GM18868 (cell line): ENCODE results near the gene KRTAP4-8.
"Not testable (repeated sequence)": the region's sequence is repeated elsewhere in the genome, so short reads cannot be mapped to it uniquely, and the experiment has no call there.

Source experiments
- ATAC-seq: cut with Tn5 transposase; IDR thresholded peaks from one replicate; pipeline ENCODE4 v1.9.1; 2021; ENCODE audit warnings: mild to moderate bottlenecking, moderate library complexity; ENCODE audit not compliant: unreplicated experiment

The KRTAP4-8 gene

DNA sequence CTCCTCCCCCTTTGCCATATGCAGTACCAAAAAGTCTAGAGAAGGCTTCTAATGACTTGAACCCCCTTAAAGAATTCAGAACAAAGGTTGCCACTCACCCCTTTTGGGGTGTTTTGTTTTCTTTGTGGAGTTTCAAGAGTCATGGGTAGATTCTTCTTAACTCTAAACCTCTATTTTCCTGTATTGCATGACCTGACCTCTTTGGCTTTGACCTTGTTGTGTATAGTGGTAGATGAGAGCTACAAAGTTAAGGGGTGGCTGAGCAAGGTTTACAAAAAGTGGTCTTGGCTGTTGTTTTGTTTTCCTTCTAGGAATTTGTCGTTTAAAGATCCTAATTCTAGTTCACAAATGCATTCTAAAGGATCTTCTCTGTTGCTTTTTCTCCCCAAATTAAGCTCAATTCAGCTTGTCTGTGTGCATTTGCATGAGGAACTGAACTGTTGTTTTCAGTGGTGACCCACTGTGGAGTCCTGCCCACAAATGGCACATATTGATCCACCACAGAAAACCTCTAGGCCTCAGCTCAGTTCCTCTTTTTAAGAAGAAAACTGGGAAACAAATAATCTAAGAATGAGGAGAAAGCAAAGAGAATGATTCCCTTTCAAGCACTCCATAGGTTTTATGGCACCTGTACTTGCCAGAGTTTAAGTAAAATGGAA, 10.9 kb upstream of the KRTAP4-8 start:
- not testable (repeated sequence) for ATAC-seq

DNA sequence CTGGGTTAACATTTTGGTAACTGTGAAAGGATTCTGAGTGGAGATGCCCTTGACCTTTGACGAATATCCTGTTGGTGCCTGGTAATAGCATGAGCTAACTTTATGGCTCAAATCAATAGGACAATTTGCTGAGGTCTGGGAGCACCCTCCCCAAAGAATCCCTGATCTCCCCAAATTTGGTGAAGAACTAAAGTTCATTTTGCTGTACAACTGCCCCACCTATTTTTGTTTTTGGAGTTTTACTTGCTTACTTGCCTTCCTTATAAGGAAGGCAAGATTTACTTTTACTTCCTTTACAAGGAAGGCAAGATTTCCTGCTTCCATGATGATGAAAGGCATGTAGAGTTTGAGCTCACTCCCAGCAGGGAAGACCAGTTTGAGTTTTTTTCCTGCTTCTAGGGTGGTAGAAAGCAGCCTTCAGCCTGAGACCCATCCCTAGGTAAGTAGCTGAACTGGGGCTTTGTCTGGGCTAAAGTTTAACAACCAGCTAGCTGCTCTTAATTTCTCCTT, 10.1 kb upstream of the KRTAP4-8 start:
- ATAC-seq: no peak

DNA sequence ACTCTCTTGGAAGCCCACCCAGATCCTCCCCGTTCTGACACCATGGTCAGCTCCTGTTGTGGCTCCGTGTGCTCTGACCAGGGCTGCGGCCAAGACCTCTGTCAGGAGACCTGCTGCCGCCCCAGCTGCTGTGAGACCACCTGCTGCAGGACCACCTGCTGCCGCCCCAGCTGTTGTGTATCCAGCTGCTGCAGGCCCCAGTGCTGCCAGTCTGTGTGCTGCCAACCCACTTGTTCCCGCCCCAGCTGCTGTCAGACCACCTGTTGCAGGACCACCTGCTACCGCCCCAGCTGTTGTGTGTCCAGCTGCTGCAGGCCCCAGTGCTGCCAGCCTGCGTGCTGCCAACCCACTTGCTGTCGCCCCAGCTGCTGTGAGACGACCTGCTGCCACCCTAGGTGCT, 7.4 kb upstream of the KRTAP4-8 start, which contains the start of gene KRTAP4-9:
KRTAP4-9 (plus strand) TSS at position 43 of the 400 bp plus-strand sequence; CDS start at position 43, 0 bp downstream.
- not testable (repeated sequence) for ATAC-seq

DNA sequence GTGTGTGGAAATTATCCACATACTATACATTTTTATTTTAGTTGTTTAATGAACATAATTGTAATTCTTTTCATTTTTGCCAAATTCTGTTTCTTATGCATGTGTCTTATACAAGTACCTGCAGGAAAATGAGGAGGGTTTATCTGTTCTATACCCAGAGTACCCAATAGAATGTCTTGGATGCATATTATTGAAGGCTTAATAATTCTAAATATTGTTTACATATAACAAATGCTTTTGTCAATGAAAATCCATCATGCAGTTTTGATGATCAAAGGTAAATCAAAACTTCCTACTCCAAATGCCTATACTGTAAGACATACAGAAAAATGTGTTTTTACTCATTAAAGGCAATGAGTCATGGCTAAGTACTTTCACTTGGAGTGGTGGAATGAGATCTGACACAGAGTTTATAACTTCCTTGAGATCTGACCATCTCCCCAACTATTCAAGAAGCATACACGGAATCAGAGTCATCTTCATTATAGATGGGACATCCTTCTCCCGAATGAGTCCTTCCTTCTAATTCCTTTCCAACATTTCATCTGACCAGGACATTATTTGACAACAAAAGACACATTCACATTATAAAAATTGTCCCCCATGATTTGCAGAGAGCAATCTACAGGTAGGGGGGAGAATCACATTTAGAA, 6.6 kb upstream of the KRTAP4-8 start:
- ATAC-seq: not testable (repeated sequence)

DNA sequence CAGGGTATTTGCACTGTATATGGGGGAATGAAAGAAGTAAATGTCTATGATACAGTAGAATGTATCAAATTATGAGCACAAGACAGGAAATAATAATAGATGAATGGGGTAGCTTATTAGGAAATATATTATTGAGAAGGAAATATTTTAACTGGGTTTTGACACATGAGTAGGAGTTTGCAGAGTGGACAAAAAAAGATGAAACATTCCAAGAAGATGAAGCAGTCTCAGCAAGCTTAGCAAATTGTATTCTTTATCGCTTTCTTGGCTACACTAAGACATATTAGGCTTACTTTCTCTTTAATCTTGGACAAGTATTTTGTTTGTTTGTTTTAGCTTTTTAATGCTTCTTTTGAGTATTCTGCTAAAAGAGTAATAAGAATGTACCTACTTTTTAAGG, 6.0 kb upstream of the KRTAP4-8 start:
- ATAC-seq: no peak

DNA sequence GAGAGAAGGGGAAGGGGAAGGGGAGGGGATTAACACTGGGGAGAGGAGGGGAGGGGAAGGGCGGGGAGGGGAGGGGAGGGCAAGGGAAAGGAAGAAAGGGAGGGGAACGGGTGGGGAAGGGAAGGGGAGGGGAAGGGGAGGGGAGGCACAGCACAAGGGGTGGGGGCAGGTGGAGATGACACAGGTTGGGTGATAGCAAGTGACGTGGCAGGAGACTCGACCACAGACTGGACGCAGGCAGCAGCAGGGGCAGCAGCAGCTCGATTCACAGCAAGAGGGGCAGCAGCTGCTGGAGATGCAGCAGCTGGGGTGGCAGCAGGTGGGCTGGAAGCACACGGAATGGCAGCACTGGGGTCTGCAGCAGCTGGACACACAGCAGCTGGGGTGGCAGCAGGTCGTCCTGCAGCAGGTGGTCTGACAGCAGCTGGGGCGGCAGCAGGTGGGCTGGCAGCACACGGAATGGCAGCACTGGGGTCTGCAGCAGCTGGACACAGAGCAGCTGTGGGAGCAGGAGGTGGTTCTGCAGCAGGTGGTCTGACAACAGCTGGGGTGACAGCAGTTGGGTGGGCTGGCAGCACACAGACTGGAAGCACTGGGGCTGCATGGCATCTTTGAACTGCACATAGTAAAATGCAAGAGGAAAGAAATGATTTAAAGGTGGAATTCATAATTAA, 3.8 kb upstream of the KRTAP4-8 start, which contains the start of gene KRTAP4-16:
KRTAP4-16 (minus strand) TSS at position 624 of the 674 bp plus-strand sequence; CDS start at position 624, 0 bp downstream.
- no peak for ATAC-seq

DNA sequence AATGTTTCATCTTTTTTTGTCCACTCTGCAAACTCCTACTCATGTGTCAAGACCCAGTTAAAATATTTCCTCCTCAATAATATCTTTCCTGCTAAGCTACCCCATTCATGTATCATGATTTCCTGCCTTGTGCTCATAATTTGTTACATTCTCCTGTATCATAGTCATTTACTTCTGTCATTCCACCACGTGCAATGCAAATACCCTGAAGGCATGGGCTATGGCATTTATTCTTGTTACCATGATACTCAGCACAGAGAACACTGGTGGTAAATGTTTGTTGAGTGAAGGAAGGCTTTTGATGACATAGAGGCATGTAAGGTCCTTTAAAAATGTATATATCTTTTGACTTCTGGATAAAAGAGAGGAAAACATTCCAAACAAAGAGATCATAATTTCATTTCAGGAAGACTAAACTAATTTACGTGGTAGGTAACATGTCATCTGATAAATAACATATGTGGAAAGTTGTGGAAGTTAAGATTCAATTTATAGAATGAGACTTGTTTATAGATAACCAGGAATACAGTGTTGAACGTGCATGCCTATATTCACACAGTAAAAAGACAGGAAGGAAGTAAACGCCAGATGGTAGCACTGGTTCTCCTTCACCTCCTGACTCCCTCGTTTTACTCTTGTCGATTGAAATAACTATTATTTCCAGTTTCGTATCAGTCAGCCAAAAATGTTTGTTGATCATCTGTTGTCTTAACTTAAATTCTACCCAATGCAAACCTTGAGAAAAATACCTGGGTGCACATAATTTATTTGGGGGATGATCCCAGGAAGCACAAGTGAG, 1.9 kb upstream of the KRTAP4-8 start:
- ATAC-seq: not testable (repeated sequence)

DNA sequence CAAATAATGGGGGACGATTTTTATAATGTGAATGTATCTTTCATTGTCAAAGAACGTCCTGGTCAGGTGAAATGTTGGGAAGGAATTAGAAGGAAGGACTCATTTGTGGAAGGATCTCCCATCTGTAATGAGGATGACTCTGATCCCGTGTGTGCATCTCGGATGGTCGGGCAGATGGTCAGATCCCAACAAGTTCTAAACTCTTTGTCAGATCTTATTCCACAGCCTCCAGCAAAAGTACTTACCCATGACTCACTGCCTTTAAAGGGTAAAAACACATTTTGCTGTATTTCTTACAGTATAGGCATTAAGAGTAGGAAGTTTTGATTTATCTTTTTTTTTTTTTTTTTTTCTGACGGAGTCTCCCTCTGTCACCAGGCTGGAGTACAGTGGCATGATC, 539 bp upstream of the KRTAP4-8 start:
- ATAC-seq: no peak

DNA sequence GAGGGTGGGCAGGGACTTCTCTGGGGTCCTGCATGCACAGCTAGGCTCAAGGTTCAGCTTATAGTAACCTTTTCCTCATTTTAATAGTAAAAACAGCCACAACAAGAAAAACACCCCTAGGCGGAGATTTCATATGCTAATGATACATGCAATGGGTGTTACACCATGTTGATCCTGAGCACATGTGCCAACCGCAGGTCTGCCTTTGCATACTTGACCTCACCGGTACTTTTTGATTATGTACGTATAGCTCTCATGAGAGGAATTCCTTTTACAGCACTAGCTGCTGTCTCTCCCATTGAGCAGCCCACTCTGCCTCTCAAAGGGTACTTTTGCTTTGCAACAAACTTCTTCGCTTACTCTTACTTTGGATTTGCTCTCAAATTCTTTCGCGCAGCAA, 1.9 kb downstream of the KRTAP4-8 start:
- no peak for ATAC-seq

DNA sequence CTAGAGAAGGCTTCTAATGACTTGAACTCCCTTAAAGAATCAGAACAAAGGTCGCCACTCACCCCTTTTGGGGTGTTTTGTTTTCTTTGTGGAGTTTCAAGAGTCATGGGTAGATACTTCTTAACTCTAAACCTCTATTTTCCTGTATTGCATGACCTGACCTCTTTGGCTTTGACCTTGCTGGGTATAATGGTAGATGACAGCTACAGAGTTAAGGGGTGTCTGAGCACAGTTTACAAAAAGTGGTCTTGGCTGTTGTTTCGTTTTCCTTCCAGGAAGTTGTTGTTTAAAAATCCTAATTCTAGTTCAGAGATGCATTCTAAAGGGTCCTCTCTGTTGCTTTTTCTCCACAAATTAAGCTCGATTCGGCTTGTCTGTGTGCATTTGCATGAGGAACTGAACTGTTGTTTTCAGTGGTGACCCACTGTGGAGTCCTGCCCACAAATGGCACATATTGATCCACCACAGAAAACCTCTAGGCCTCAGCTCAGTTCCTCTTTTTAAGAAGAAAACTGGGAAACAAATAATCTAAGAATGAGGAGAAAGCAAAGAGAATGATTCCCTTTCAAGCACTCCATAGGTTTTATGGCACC, 9.1 kb downstream of the KRTAP4-8 start:
- not testable (repeated sequence) for ATAC-seq

DNA sequence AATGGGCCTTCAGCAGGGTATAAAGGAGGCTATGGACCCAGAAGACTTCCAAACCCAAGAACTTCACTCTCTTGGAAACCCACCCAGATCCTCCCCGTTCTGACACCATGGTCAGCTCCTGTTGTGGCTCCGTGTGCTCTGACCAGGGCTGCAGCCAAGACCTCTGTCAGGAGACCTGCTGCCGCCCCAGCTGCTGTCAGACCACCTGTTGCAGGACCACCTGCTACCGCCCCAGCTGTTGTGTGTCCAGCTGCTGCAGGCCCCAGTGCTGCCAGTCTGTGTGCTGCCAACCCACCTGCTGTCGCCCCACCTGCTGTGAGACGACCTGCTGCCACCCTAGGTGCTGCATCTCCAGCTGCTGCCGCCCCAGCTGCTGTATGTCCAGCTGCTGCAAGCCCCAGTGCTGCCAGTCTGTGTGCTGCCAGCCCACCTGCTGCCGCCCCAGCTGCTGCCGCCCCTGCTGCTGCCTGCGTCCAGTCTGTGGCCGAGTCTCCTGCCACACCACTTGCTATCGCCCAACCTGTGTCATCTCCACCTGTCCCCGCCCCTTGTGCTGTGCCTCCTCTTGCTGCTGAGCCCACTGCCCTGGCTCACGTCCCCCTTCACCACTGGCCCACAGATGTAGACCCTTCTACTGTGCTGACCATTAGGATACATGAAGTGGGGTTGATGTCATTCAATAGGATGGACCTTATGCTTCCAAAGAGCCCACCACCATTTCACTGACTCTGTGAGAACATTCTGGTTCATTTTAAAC, 13.7 kb downstream of the KRTAP4-8 start, which contains the start of gene KRTAP4-7:
KRTAP4-7 (plus strand) TSS at position 51 of the 757 bp plus-strand sequence; CDS start at position 108, 57 bp downstream.
- ATAC-seq: not testable (repeated sequence)

DNA sequence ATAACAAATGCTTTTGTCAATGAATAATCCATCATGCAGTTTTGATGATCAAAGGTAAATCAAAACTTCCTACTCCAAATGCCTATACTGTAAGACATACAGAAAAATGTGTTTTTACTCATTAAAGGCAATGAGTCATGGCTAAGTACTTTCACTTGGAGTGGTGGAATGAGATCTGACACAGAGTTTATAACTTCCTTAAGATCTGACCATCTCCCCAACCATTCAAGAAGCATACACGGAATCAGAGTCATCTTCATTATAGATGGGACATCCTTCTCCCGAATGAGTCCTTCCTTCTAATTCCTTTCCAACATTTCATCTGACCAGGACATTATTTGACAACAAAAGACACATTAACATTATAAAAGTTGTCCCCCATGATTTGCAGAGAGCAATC, 14.5 kb downstream of the KRTAP4-8 start:
- ATAC-seq: not testable (repeated sequence)

DNA sequence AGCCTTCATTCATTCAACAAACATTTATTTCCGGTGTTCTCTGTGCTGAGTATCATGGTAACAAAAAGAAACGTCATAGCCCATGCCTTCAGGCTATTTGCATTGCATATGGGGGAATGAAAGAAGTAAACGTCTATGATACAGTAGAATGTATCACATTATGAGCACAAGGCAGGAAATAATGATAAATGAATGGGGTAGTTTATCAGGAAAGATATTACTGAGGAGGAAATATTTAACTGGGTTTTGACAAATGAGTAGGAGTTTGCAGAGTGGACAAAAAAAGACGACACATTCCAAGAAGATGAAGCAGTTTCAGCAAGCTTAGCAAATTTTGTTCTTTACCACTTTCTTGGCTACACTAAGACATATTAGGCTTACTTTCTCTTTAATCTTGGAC, 15.3 kb downstream of the KRTAP4-8 start:
- no peak for ATAC-seq

DNA sequence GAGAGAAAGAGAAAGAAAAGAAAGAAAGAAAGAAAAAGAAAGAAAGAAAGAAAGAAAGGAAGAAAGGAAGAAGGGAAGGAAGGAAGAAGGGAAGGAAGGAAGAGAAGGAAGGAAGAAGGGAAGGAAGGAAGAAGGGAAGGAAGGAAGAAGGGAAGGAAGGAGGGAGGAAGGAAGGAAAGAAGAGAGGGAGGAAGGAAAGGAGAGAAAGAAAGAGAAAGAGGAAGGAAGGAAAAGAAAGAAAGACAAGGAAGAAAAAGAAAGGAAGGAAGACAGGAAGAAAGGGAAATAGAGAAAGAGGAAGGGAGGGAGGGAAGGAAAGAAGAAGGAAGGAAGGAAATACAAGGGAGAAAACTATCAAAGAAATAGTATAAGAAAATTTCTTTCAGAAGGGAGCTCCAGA, 21.2 kb downstream of the KRTAP4-8 start:
- ATAC-seq: no peak

DNA sequence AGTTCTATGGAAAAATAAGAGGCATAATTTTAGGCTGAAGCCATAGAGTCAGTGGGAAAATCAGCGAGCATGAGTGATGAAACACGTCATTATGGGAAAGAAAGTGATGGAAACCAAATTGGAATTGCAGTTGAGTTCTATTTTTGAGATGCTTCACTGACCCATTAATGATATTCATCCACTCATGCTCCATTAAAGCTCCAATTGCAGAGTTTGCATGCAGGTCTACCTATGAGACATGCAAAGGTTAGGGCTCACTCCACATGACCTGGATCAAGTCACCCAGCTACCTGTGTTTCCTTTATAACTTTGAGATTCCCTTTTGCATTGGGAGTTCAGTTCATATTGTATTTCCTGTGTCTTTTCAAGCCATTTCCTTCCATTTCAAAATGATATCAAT, 24.3 kb downstream of the KRTAP4-8 start:
- ATAC-seq: no peak

DNA sequence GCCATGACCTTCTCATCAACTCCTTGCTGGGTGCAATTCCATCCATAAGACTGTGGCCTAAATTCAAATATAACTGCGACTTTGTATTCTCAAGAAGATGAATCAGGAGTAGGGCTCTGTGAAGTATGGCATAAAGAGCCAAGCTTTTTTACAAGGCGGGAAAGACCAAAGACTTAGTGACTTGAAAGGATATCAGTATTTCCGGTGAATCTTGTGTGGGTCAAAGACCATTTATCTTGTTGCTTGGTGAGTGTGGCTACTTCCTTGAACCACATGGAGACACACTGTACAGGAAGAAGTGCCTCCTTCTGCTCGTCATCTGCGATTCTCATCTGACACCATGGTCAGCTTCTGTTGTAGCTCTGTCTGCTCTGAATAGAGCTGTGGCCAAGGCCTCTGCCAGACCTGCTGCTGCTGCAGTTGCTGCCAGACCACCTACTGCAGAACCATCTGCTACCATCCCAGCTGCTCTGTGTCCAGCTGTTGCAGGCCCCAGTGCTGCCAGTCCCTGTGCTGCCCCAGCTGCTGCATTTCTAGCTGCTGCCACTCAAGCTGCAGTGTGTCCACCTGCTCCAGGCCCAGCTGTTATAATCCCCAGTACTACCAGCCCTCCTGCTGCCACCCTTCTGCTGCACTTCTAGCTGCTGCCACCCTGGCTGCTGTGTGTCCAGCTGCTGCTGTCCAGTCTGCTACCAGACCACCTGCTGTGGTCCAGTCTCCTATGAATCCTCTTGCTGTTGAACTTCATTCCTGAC, 26.2 kb downstream of the KRTAP4-8 start:
- ATAC-seq: no peak

DNA sequence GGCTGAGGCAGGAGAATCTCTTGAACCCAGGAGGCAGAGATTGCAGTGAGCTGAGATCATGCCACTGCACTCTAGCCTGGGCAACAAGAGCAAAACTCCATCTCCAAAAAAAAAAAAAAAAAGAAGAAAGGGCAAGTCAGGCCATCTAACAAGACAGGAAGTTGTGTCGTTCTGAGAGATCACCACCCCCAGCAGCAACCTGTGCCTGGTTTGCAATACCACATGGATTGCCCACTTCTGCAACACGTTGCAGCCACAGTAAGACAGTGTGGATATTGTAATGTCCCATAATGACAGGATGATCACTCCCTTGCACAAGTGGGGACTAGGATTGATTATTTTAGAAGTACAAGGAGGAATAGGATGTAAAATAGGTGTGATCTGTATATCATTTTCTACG, 28.9 kb downstream of the KRTAP4-8 start:
- ATAC-seq: no peak

DNA sequence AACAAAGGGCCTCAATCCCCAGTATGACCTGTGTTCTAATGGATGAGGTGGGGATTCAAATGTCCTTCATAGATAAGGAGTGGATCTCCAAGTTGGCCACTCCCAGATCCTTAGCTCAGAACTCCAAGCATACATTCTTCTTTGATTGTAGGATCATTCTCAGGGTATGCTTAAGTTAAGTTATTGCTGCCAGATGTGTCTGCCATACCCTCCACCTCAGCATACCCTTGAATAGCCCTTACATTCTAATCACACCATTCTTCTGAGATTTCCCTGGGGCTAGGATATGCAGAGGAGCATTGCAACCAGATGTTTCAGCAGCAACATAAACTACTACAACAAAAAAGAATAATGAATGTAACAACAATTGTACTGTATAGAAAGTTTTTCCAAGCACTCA, 30.7 kb downstream of the KRTAP4-8 start:
- no peak for ATAC-seq
